GM23338 (cell line): ENCODE data around the gene BRD3.

Source experiments
- CREB1 ChIP-seq: fragments of 250-450 bp; sonication (Bioruptor Pico); IDR thresholded peaks from 2 replicates; pipeline ENCODE4 v1.5.0; 2020; ENCODE audit warnings: low read depth, mild to moderate bottlenecking, moderate library complexity
- EZH2 ChIP-seq: fragments of 200-600 bp; sonication (generic); IDR thresholded peaks from one replicate; pipeline ENCODE4 v1.8.0; 2017; ENCODE audit warnings: antibody characterized with exemption, mild to moderate bottlenecking, low read depth; ENCODE audit not compliant: unreplicated experiment
- EZH2phosphoT487 ChIP-seq: fragments of 200-600 bp; sonication (generic); IDR thresholded peaks from one replicate; pipeline ENCODE4 v1.8.1; 2018; ENCODE audit warnings: antibody characterized with exemption; ENCODE audit not compliant: unreplicated experiment
- NANOG ChIP-seq: IDR thresholded peaks from 2 replicates; pipeline ENCODE4 v1.6.1; 2016; ENCODE audit warnings: antibody characterized with exemption, borderline replicate concordance
- POLR2AphosphoS5 ChIP-seq: IDR thresholded peaks from 2 replicates; pipeline ENCODE4 v1.6.1; 2016; ENCODE audit warnings: antibody characterized with exemption, low read depth
- STAT1 ChIP-seq: IDR thresholded peaks from one replicate; pipeline ENCODE4 v1.6.1; 2016; ENCODE audit warnings: antibody characterized with exemption; ENCODE audit not compliant: unreplicated experiment
- TF ChIP-seq, protein P1 (sequence below), 2 experiments: fragments of 200-600 bp in 1 of 2; sonication (generic) in 1 of 2; conservative IDR thresholded peaks; 2 replicates each; pipeline versions ENCODE4 v1.5.1 to v1.6.1; 2016 to 2017; ENCODE audit warnings: antibody characterized with exemption in 2 of 2, low read depth in 2 of 2, mild to moderate bottlenecking in 2 of 2, moderate library complexity in 1 of 2

DNA sequence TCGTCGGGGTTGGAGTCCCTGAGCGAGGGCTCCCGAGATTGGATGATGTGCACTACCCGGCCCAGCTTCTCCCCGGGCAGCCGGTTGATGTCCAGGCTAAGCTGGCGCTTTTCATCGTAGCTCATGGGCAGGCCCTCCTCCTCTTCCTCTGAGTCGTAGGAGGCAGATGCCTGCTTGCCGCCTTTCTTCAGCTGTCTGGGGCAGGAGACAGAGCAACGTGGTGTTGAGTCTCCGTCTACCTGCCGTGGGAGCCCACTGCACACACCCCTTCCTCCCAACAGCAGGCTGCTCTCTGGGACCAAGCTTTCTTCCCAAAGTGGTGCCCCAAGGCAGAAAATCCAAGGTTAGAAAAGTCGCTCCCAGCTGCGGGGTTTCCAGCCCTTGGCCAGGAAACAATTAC lies 31.7 kb downstream of the BRD3 start:
- TF ChIP-seq, protein P1, sequence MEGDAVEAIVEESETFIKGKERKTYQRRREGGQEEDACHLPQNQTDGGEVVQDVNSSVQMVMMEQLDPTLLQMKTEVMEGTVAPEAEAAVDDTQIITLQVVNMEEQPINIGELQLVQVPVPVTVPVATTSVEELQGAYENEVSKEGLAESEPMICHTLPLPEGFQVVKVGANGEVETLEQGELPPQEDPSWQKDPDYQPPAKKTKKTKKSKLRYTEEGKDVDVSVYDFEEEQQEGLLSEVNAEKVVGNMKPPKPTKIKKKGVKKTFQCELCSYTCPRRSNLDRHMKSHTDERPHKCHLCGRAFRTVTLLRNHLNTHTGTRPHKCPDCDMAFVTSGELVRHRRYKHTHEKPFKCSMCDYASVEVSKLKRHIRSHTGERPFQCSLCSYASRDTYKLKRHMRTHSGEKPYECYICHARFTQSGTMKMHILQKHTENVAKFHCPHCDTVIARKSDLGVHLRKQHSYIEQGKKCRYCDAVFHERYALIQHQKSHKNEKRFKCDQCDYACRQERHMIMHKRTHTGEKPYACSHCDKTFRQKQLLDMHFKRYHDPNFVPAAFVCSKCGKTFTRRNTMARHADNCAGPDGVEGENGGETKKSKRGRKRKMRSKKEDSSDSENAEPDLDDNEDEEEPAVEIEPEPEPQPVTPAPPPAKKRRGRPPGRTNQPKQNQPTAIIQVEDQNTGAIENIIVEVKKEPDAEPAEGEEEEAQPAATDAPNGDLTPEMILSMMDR (conservative IDR thresholded peaks at IDR 0.05; ENCODE audit: low read depth in 2 of 2): no peak
- TF ChIP-seq CREB1 (no peak), POLR2AphosphoS5 (no peak), NANOG (no peak), EZH2phosphoT487 (no peak), STAT1 (no peak), EZH2 (no peak)
